ENCODE results near the gene NLRC5.

Gene NLRC5

GRCh38 chr16:56988948-56989945 lies at the start of gene NLRC5:
Gene NLRC5, plus strand, starts transcription at chr16:56989557. Its CDS starts 31,156 bp downstream, at chr16:57020713.
- peak; percentile 93 for DNase-seq

GRCh38 chr16:56939801-56940200 lies 49.6 kb upstream of the NLRC5 start:
- no peak for DNase-seq

GRCh38 chr16:56941092-56941491 lies 48.3 kb upstream of the NLRC5 start:
- no peak for DNase-seq

- no peak for DNase-seq
These were observed 47.5 kb upstream of the NLRC5 start for GRCh38 chr16:56941856-56942331.

GRCh38 chr16:56943761-56944375 lies 45.5 kb upstream of the NLRC5 start:
- DNase-seq: no peak

- DNase-seq: no peak
These were observed 44.2 kb upstream of the NLRC5 start for GRCh38 chr16:56944954-56945839.

- DNase-seq: no peak
These were observed 43.4 kb upstream of the NLRC5 start for GRCh38 chr16:56945847-56946527.

GRCh38 chr16:56946767-56947603 lies 42.4 kb upstream of the NLRC5 start:
- no peak for DNase-seq

- DNase-seq: no peak
These were observed 41.8 kb upstream of the NLRC5 start for GRCh38 chr16:56947604-56947995.

GRCh38 chr16:56948234-56948633 lies 41.1 kb upstream of the NLRC5 start:
- DNase-seq: no peak

GRCh38 chr16:56950051-56950450 lies 39.3 kb upstream of the NLRC5 start:
- no peak for DNase-seq

GRCh38 chr16:56950455-56950854 lies 38.9 kb upstream of the NLRC5 start:
- DNase-seq: no peak

GRCh38 chr16:56950881-56951771 lies 38.2 kb upstream of the NLRC5 start:
- DNase-seq: peak; percentile 86

- DNase-seq: no peak
These were observed 36.4 kb upstream of the NLRC5 start for GRCh38 chr16:56953006-56953405.

GRCh38 chr16:56956076-56956475 lies 33.3 kb upstream of the NLRC5 start:
- no peak for DNase-seq

GRCh38 chr16:56956756-56957155 lies 32.6 kb upstream of the NLRC5 start:
- no peak for DNase-seq

- no peak for DNase-seq
These were observed 28.6 kb upstream of the NLRC5 start for GRCh38 chr16:56960681-56961281.

GRCh38 chr16:56961386-56961785 lies 28.0 kb upstream of the NLRC5 start:
- DNase-seq: no peak

- DNase-seq: no peak
These were observed 27.5 kb upstream of the NLRC5 start, which contains the start of gene CETP for GRCh38 chr16:56961851-56962281. Gene CETP, plus strand, starts transcription at chr16:56961950. Its CDS starts 30 bp downstream, at chr16:56961980.
